ENCODE measurements around the gene ANKS3. TPM values are rescaled to one million over a fixed set of nuclear protein-coding genes. Genes with fewer than 3 reads are reported as not detected.

The ANKS3 gene
- total RNA-seq, 1 donor from 2014 or later, result 16.6 TPM

DNA sequence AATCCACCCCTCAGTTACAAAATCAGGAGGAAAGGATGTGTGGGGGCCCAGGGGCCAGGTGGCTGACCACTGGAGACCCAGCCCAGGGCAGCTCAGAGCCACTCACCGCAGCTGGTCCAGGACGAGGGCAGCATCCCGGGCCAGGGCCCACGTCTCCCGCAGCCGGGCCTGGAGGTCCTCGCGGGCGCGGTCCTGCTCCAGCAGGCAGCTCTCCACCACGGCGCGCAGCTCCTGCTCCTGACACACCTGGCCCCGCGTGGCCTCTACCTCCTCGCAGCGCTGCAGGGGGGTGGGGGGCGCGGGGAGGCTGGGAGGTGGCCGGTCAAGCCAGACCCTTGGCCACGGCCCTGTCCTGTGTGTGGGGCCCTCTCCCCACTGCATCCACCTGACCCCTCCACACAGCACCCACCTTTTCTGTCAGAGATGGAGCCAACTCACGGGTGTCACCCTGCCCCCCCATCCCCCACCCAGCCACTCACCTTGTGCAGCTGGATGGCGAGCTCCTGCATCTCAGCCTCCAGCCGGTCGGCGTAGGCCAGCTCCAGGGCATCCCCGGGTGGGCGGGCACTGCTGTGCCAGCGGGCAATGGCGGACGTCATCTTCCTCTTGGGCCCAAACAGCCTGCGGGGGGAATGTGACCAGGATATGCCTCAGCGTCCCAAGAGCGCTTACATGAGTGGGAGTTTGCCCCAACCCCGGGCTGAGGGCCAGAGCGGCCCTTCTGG, 35.6 kb downstream of the ANKS3 start:
- DNase-seq (ENCODE audit: extremely low read depth, low read depth, low spot score), result no peak

DNA sequence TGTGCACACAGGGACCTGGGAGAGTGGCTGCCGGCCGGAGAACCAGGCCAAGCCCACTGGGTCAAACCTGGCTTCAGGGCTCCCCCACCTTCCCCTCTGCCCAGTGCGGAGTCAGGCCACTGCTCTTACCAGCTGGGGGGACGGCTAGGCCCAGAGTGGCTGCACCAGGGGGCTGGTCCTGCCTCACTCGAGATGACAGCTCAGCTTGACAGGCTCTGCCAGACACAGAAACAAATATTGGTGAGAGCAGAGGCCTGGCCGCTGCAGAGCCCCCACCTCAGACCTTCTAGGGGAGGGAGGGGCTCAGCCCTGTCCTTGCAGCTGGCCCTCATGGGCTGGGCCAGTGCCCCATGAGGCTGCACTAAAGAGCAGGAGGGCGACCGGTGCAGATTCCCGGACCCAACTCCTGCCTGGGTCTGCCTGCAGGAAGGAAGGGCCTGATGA, 36.2 kb downstream of the ANKS3 start:
- DNase-seq (ENCODE audit: extremely low read depth, low read depth, low spot score), result no peak

DNA sequence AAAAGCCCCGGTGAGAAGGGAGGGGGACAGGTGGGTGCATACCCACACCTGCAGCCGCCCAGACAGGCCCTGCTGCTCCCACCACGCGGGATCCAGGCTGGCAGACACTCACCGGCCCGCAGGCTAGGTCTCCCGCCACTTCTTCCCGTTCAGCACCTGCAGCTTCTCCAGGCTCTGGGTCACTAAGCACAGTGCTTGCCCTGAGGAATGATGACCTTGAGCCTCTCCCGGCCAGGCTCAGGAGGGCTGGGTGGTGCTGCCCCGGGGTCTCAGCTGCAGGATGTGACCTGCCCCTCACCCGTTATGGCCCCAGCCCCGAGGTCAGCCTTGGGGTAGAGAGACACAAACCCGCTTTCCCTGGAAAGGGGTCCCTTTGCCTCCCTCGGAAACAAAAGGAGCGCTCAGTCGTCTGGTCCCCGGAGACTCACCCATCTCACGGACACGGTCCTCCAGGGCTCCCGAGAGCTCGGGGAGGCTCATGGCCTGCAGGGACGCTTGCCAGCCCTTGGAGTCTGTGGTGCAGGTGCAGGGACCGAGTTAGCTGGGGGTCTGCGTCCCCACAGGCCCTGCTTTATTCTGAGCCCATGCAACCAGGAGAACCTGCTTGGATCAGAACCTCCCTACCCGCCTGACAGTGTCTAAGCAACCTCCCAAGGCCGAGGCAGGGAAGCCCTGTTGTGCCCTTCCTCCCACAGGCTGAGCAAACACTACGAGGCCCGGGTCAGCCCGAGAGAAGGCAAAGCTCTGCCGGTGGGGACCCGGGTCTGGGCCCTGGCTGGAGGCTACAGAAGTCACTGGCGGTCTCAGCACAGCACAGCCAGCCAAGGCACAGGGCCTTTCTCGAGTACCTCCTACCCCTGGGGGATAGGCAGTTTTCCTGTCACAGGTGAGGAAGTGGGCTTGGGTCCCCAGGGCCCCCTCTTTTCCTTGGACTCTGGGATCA, 36.9 kb downstream of the ANKS3 start:
- DNase-seq (ENCODE audit: extremely low read depth, low read depth, low spot score), result no peak

DNA sequence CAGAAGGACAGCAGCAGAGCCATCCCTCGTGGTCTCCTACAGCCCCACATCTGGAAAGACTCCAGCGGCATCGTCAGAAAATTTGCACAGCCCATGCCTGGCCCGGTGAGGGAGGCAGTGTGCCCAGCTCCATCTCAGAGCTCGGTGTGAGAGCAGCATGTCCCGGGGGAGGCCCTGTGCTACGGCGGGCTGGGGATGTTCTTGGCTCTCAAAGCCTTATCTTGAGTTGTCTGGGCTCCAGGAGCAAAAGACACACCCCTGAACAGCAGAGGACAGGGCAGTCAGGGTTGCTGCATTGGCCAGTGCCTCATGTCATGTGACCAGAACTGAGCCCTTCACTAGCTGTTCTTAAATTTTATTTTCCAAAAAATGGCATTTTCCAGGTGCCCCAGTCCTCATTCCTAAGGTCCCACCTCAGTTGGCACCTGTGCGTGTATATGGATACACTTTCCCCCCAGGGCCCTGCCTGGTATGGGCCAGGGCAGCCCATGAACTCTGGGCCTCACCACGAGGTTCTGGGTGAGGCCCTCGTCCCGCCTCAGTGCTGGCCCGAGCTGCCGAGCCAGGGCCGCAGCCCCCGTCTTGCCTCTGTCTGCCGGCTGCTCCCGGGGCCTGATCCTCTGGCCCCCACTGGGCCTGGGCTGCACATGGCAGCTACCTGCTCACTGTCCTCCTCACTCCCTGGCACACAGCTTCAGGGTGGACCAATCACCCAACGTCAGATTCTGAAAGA, 37.7 kb downstream of the ANKS3 start:
- DNase-seq (ENCODE audit: extremely low read depth, low read depth, low spot score), result no peak

DNA sequence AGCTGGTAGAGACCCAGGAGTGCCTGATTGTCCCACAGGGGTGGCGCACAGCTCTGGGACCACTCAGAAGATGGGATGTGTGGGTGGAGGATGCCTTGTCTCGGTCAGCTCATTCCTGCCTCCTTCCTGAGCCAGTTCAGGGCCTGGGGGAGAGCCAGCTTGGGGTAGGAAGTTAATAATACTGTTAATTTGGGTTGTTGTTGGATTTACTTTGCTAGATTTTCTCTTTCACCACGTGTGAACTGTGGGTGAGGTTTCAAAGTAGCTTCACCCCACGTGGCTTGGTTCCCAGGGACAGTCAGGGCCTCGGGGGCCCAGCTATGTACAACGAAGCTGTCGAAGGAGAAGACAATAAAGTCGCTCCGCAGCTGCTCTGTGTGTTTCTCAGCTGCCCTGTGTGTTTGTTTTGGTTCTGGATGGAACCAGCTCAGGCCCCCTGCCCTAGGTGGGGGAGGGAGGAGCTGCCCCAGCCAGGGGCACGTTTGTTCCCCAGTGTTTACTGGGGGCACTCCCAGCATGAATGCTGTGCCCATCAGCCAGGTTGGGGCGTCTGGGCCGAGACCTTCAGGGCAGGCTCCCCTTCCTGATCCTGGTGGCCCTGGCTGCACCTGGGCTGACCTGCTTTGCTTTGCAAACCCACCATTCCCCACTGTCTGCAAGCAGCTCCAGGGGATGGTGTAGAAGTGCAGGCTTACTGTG, 38.4 kb downstream of the ANKS3 start:
- DNase-seq (ENCODE audit: extremely low read depth, low read depth, low spot score), result no peak

DNA sequence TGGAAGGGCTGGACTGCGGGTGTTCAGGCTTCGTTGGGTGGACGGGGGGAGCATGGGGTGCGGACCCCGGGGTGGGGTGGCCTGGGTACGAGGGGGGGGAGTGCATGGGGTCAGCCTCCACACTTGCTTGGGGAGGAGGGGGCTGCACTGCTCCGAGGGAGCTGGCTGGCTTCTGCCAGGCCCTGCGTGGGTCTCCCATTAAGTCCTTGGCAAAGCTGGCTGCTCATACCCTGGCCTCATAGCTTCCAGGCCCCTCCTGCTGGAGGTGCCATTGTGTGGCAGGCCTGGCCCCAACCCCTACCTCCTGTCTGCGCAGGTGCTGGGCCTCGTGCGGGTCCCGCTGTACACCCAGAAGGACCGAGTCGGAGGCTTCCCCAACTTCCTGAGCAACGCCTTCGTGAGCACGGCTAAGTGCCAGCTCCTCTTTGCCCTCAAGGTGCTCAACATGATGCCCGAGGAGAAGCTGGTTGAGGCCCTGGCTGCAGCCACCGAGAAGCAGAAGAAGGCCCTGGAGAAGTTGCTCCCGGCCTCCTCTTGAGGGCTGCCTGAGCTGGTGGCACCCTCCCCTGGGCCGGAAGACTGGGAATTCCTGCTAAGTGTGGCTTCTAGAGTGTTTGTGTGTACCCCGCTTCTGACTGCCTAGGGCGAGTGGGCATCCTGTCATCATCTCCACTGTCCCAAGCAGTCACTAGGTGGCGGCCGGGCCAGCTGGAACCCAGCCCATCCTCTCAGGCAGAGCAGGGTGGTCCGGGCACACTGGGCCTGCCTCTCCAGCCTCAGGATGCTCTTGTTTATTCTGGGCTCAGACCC, 39.2 kb downstream of the ANKS3 start:
- no peak for DNase-seq (ENCODE audit: extremely low read depth, low read depth, low spot score)

DNA sequence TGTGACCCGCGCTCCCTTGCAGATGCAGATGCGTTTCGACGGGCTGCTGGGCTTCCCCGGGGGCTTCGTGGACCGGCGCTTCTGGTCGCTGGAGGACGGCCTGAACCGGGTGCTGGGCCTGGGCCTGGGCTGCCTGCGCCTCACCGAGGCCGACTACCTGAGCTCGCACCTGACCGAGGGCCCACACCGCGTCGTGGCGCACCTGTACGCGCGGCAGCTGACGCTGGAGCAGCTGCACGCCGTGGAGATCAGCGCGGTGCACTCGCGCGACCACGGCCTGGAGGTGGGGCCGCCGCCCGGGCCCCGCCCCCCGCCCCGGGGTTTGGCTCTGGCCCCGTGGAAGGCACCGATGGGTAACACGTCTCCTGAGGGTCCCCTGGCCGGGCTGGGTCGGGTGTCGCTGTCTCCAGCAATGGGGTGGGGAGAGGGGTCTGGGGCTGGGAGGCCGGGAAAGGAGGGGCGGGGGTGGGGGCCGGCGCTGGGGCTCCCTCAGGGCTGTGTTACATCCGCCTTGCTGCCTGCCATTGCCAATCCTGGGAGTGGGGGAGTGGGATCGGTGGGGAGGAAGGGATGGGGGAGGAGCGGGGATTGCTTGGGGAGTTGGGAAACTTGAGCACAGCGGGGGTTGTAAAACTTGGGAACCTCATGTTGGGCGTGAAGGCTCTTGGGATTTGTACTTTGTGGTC, 40.0 kb downstream of the ANKS3 start:
- DNase-seq (ENCODE audit: extremely low read depth, low read depth, low spot score), result no peak

DNA sequence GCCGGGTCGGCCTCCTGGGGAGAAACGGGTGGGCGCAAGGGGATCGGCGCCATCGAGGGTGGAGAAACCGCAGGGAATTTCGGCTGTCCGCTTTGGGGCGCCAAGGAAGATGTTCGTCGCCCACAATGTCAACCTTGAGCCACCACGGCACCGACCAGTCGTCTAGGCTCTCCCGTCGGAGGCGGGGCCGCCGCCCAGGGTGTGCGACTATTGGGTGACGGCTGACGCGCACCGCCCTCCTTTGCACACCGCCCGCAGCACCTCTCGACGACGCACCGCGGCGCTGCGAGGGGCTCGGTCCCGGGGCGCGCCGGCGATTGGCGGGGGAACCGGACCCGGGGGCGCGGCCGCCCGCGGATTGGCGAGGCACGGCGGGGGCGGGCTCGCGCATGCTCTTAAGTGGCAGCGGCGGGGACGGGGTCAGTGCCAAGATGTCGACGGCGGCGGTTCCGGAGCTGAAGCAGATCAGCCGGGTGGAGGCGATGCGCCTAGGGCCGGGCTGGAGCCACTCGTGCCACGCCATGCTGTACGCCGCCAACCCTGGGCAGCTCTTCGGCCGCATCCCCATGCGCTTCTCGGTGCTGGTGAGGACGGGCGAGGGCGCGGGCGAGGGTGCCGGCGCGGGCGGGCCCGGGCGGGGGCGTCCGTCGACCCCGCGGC, 40.6 kb downstream of the ANKS3 start, which contains the start of gene NUDT16L1:
Gene NUDT16L1, plus strand, starts transcription at position 267 of the 660 bp plus-strand sequence. Its CDS starts 165 bp downstream, at position 432.
- DNase-seq (ENCODE audit: extremely low read depth, low read depth, low spot score), result peak; percentile 12

DNA sequence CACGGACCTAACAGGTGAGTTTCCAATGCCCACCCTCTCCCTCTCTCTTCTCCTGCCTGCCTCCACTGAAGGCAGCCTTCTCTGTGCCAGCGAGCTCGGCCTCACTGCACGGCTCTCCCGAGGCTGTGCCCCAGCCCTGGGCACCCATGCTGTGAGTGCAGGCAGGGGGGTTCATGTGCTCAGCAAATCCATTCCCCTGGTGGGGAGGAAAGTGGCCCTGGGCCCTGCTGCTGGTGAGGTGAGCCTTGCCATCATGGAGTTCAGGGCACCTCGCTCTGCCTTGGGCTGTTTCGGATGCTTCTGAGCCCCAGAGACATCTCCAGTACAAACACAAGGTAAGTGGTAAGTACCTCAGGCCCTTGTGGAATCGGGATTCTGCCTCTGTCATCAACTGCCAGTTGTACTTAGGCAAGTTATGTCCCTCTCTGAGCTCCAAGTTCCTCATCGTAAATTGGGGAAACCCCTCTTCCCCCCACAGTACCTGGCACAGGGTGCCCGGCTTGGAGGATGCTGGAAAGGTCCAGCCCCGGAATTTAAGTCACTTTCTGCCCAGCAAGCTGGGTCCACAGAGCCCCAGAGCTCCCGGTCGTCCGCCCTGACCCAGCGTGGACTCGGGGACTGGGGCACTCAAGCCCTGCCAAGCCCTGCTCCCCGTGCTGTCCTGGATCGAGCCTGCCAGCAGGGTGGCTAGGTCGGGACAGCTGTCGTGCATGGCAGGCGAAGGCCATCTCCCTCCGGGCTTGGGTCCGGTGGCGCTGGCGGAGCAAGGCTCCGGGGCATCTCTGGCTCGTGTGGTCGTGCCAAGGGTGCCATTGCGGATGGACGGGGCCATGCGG, 41.4 kb downstream of the ANKS3 start:
- DNase-seq (ENCODE audit: extremely low read depth, low read depth, low spot score), result no peak

DNA sequence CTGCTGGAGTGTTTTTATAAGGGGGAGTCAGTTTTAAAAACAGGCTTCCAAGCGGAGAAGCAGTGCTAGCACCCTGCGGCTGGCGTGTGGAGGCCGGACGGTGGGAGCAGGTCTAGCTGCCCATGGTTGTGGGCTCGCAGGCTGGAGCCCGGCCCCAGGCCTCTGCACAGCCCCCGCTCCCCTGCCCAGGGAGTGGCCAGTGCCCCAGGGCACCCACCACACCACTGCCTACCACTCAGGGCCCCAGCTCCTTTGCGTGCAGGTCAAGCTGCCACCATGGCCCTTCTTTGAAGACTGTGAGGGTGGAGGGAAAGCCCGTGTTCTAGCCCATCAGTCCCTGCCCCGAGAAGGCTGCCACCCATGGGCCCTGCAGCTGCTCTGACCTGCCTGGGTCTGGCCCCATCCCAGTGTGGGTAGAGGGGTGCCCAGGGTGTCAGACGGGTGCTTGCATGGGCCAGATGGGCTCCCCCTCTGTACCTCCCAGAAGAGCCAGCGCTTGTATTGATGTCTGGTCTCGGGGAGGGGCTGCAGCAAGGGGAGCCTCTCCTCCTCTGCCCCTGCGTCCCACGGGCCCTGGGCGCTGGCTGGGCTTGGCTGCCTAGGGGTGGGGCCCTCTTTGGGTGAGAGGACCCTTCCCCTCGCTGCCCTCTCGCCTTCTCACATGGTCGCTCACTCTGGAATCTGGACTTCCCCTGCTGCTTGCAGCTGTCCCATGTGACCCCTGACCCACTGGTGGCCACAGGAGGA, 42.2 kb downstream of the ANKS3 start:
- no peak for DNase-seq (ENCODE audit: extremely low read depth, low read depth, low spot score)

DNA sequence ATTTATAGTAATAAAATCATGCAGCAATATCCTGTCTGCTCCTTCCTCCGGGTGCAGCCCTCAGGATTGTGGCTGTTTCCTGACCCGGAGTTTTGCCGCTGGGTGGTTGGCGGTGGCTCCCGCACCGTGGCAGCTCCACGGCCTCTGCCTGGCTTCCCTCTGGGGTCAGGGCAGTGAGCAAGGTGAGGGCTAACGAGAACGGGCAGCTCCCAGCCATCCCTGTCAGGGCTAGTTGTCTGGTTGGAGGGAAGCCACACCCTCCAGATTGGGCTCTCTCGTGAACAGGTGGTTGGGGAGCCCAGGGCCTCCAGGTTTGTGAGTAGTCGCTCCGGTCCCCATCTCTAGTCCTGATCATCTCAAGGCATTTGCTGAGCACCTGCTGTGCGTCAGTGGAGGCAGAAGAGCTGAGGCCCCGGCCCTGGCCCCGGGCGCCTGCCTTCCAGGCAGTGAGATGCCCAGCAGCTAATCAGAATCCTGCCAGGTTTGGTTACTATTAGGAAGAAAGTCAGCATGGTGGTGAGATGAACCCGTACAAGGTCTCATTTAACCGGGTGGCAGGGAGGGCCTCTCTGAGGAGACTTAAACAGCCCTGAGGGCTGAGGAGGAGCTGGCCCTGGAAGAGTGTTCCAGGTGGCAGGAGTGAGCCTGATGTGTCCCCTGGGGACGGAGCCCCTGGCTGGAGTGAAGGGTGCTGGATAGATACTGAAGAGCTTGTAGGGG, 43.0 kb downstream of the ANKS3 start:
- no peak for DNase-seq (ENCODE audit: extremely low read depth, low read depth, low spot score)

DNA sequence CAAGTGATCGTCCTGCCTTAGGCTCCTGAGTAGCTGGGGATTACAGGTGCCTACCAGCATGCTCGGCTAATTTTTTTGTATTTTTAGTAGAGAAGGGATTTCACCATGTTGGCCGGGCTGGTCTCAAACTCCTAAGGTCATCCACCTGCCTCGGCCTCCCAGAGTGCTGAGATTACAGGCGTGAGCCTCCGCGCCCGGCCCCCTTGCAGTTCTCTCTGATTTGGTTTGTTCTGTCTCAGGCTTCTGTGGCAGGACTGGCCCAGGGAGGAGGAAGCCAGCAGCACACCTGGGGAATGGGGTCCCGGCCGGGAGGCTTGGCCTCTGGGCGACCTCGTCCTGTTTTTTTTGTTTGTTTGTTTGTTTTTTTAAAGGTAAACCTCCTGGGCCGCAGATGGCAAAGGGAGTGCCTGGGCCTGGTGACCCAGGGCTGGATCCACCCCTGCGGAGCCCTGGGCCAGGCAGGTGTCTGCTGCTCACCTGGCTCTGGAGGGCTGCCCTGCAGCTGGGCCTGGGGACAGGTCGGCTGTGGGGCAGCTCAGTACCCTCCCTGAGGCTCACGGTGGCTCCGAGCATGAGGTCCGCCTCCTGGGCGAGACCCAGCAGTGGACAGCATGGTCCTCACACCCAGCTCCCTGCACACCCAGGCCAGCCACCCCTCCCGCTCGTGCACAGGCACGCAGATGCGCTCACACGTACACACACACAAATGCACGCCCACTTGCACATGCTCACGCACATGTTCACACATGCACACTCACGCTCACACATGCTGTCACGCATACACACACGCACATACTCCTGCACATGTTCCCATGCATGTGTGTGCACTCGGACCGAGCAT, 44.0 kb downstream of the ANKS3 start:
- no peak for DNase-seq (ENCODE audit: extremely low read depth, low read depth, low spot score)

DNA sequence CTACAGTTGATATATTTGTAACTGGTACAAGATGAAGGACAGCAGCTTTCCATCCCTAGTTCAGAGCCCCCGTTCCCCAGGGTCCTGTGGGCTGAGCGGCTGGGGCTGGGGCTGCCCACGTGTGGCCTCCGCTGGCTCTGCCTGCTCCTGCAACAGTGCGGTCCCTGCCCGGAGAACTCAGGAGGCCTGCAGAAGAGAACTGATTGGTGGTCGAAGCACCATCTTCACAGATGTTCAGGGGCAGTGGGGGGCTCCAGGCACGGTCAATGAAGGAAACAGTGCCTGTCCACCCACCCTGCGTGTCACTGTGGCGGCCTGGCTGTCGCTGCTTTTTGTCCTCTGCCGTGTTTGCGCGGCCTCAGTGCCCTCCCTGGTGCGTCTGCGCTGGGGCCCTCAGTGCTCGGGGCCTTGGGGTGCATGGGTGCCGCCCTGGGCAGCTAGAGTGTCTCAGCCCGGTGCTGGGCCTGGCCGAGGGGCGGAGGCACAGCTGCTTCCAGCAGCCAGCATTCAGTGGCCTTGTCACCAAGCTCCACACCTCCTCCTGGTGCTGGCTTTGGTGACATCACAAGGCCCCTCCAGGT, 44.9 kb downstream of the ANKS3 start:
- no peak for DNase-seq (ENCODE audit: extremely low read depth, low read depth, low spot score)

DNA sequence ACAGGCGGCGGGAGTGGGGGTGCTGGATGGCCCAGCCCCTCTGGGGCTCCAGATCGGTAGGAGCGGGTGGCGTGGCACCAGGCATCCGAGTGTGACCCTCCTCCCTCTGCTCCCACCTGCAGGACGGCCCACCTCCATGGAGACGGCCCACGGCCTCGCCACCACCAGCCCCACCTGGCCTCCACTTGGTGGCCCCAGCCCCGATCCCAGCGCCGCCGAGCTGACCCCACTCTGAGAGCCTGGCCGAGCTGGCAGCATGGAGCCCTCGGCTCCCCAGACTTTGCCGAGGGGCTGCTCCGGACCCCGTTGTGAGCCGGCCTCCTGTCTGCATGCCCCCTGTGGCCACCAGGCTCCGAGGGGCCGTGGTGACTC, 45.4 kb downstream of the ANKS3 start:
- no peak for DNase-seq (ENCODE audit: extremely low read depth, low read depth, low spot score)

Measured in glomerular endothelial cell (primary cell).